GM18951 (cell line): ENCODE results near the gene IGFLR1.

Source experiments
- POLR2A ChIP-seq: IDR thresholded peaks from 4 replicates; pipeline ENCODE4 v1.6.1; 2011; ENCODE audit warnings: mild to moderate bottlenecking; ENCODE audit not compliant: insufficient read length, insufficient read depth; ENCODE audit errors: extremely low read depth
- in situ Hi-C: fragments of 300-500 bp; cut with MboI; formaldehyde crosslinking; loops from one replicate; pipeline ENCODE4 v1.12.0; 2022; ENCODE audit warnings: low sequenced_read_pairs, mixed read lengths, inconsistent platforms; ENCODE audit not compliant: unreplicated experiment

IGFLR1 gene

GRCh38 chr19:35756377-35757230 lies 14.4 kb upstream of the IGFLR1 start, which contains the start of gene HSPB6:
HSPB6 (minus strand) TSS chr19:35757029; CDS start chr19:35757008, 21 bp downstream.
- in situ Hi-C loops = no loop called here
- TF ChIP-seq POLR2A = no peak

GRCh38 chr19:35755550-35756376 lies 13.5 kb upstream of the IGFLR1 start:
- in situ Hi-C loops = no loop called here

GRCh38 chr19:35755131-35755549 lies 12.9 kb upstream of the IGFLR1 start:
- in situ Hi-C loops = no loop called here
- TF ChIP-seq POLR2A = no peak

More at GRCh38 chr19:35755550-35756376, 13.5 kb upstream of the IGFLR1 start:
- TF ChIP-seq POLR2A = no peak

GRCh38 chr19:35754370-35755130 lies 12.3 kb upstream of the IGFLR1 start:
- no peak for TF ChIP-seq POLR2A
- in situ Hi-C loops = no loop called here

- in situ Hi-C loops = no loop called here
- TF ChIP-seq POLR2A = no peak
Observed at GRCh38 chr19:35753634-35754369, 11.6 kb upstream of the IGFLR1 start.

GRCh38 chr19:35752746-35753350 lies 10.6 kb upstream of the IGFLR1 start:
- in situ Hi-C loops = no loop called here
- TF ChIP-seq POLR2A = no peak

- no peak for TF ChIP-seq POLR2A
- in situ Hi-C loops = no loop called here
Observed at GRCh38 chr19:35751839-35752745, 9.8 kb upstream of the IGFLR1 start.

GRCh38 chr19:35750167-35750566 lies 7.9 kb upstream of the IGFLR1 start:
- TF ChIP-seq POLR2A = no peak
- in situ Hi-C loops = no loop called here

GRCh38 chr19:35748106-35749020 lies 6.1 kb upstream of the IGFLR1 start, which contains the start of gene LIN37:
LIN37 (plus strand) TSS chr19:35748576; CDS start chr19:35748725, 149 bp downstream.
- peak; percentile 65 for TF ChIP-seq POLR2A
- in situ Hi-C loops = no loop called here

GRCh38 chr19:35746531-35746930 lies 4.3 kb upstream of the IGFLR1 start:
- no peak for TF ChIP-seq POLR2A
- in situ Hi-C loops = no loop called here
